HCT116 (cell line): Measurements from ENCODE around the gene KPNB1. TPM values are rescaled to one million over a fixed set of nuclear protein-coding genes. Genes with fewer than 3 reads are reported as not detected.
A peak's percentile ranks its signal among the peaks of the same experiment; 100 is the strongest.

Experiments
- ATAC-seq: fragments of 200-7000 bp; cut with Tn5 transposase; 2 replicates; pipeline ENCODE4 v1.9.1; 2020; ENCODE audit warnings: mild to moderate bottlenecking, moderate library complexity
- BruUV-seq: library from RNA; stranded (reverse); fragments of 400-500 nt; replicated peaks from 2 replicates; lab custom pipeline; 2021; lab: Mats Ljungman, UMichigan
- CTCF ChIA-PET: fragments of 300-600 bp; sonication (Branson Sonifier 250); formaldehyde crosslinking; loops from one replicate; lab custom pipeline; 2021; ENCODE audit warnings: antibody characterized with exemption; lab: Charles Lee
- POLR2A ChIA-PET: fragments of 300-600, 350-600 bp; sonication (Branson Sonifier 250); formaldehyde crosslinking; loops from one replicate; lab custom pipeline; 2021; ENCODE audit warnings: antibody characterized with exemption; lab: Charles Lee
- RAD21 ChIA-PET, 2 experiments: fragments of 300-600 bp; sonication (Branson Sonifier 250); formaldehyde crosslinking; loops; one replicate each; lab custom pipeline; 2023; ENCODE audit warnings: low total read pairs in 2 of 2; ENCODE audit not compliant: uncharacterized antibody in 2 of 2, unreplicated experiment in 2 of 2, low non-redundant PET in 1 of 2; lab: Charles Lee
- DNase-seq: peaks from one replicate; pipeline ENCODE4 v3.0.0-alpha.2; 2010; ENCODE audit warnings: low read depth, low spot score
- H2AFZ ChIP-seq: fragments of 200-600 bp; shearing (Covaris generic), sonication (generic); 2 replicates; pipeline ENCODE4 v1.6.1; 2017; ENCODE audit warnings: low read depth, mixed run types, mixed read lengths, antibody characterized with exemption, low read length; ENCODE audit not compliant: poor library complexity, severe bottlenecking
- H3K27ac ChIP-seq: 2 replicates; pipeline ENCODE4 v1.5.1; 2012; ENCODE audit warnings: low read depth, low read length
- H3K27me3 ChIP-seq: fragments of 200-600 bp; sonication (generic); 2 replicates; pipeline ENCODE4 v1.6.1; 2016; ENCODE audit warnings: mixed run types, low read length, mixed read lengths; ENCODE audit not compliant: insufficient read depth
- H3K36me3 ChIP-seq, 2 experiments: fragments of 200-500 bp in 1 of 2; fragments of 200-600 bp in 1 of 2; sonication (Bioruptor generic) in 1 of 2; sonication (generic) in 1 of 2; 2 replicates each; pipeline versions ENCODE4 v1.5.1 to v1.6.1; 2014 to 2016; ENCODE audit warnings: low read length in 2 of 2, inconsistent platforms in 1 of 2, mixed read lengths in 1 of 2, mixed run types in 1 of 2; ENCODE audit not compliant: insufficient read depth in 2 of 2, control insufficient read depth in 1 of 2
- H3K4me1 ChIP-seq, 2 experiments: fragments of 200-600 bp in 1 of 2; sonication (generic) in 1 of 2; 2 replicates each; pipeline versions ENCODE4 v1.5.1 to v1.6.1; 2012 to 2017; ENCODE audit warnings: low read length in 2 of 2, inconsistent platforms in 1 of 2, mild to moderate bottlenecking in 1 of 2, mixed read lengths in 1 of 2, mixed run types in 1 of 2, moderate library complexity in 1 of 2; ENCODE audit not compliant: insufficient read depth in 2 of 2, control insufficient read depth in 1 of 2
- H3K4me2 ChIP-seq: fragments of 200-600 bp; sonication (generic); 2 replicates; pipeline ENCODE4 v1.6.1; 2017; ENCODE audit warnings: mixed run types, low read length, mixed read lengths
- H3K4me3 ChIP-seq, 2 experiments: fragments of 200-600 bp in 1 of 2; sonication (generic) in 1 of 2; replicated peaks in 1 of 2; 2 replicates each; pipeline ENCODE4 v1.5.1; 2011 to 2016; ENCODE audit warnings: low read length in 2 of 2, control low read depth in 1 of 2, low read depth in 1 of 2, mild to moderate bottlenecking in 1 of 2, mixed read lengths in 1 of 2, mixed run types in 1 of 2
- H3K79me2 ChIP-seq: fragments of 200-600 bp; sonication (generic); 2 replicates; pipeline ENCODE4 v1.6.1; 2017; ENCODE audit warnings: mild to moderate bottlenecking, mixed run types, low read length, moderate library complexity, mixed read lengths; ENCODE audit not compliant: insufficient read depth
- H3K9ac ChIP-seq: fragments of 200-600 bp; sonication (generic); 2 replicates; pipeline ENCODE4 v1.6.1; 2016; ENCODE audit warnings: low read length, mixed read lengths
- H3K9me2 ChIP-seq: fragments of 200-600 bp; sonication (generic), shearing (Covaris generic); 2 replicates; pipeline ENCODE4 v1.6.1; 2017; ENCODE audit warnings: mixed run types, mild to moderate bottlenecking, moderate library complexity; ENCODE audit not compliant: insufficient read depth
- H3K9me3 ChIP-seq, 2 experiments: fragments of 200-500 bp in 1 of 2; fragments of 200-600 bp in 1 of 2; sonication (Bioruptor generic) in 1 of 2; sonication (generic) in 1 of 2; 2 replicates each; pipeline ENCODE4 v1.6.1; 2014 to 2017; ENCODE audit warnings: low read length in 2 of 2, mixed read lengths in 2 of 2, inconsistent platforms in 1 of 2, low read depth in 1 of 2, mild to moderate bottlenecking in 1 of 2, mixed run types in 1 of 2, moderate library complexity in 1 of 2; ENCODE audit not compliant: control insufficient read depth in 1 of 2, insufficient read depth in 1 of 2
- H4K20me1 ChIP-seq: fragments of 200-600 bp; sonication (generic), shearing (Covaris generic); 2 replicates; pipeline ENCODE4 v1.6.1; 2017; ENCODE audit warnings: mixed run types, mild to moderate bottlenecking, moderate library complexity; ENCODE audit not compliant: insufficient read depth
- CBX3 ChIP-seq: IDR thresholded peaks from 2 replicates; pipeline ENCODE4 v1.6.1; 2012; ENCODE audit warnings: low read depth
- ELF1 ChIP-seq: IDR thresholded peaks from 2 replicates; pipeline ENCODE4 v1.6.1; 2012; ENCODE audit warnings: low read depth, borderline replicate concordance
- EZH2 ChIP-seq: fragments of 200-600 bp; sonication (generic); IDR thresholded peaks from 2 replicates; pipeline ENCODE4 v1.6.1; 2017; ENCODE audit warnings: antibody characterized with exemption, mixed run types
- EZH2phosphoT487 ChIP-seq: fragments of 200-600 bp; IDR thresholded peaks from 2 replicates; pipeline ENCODE4 v1.6.1; 2018; ENCODE audit warnings: antibody characterized with exemption, borderline replicate concordance
- FOSL1 ChIP-seq: IDR thresholded peaks from 2 replicates; pipeline ENCODE4 v1.6.1; 2012; ENCODE audit warnings: low read depth
- JUND ChIP-seq: IDR thresholded peaks from 2 replicates; pipeline ENCODE4 v1.6.1; 2012
- POLR2AphosphoS5 ChIP-seq: IDR thresholded peaks from 2 replicates; pipeline ENCODE4 v1.6.1; 2011; ENCODE audit warnings: mild to moderate bottlenecking, low read depth, low read length, moderate library complexity
- SIN3A ChIP-seq: IDR thresholded peaks from 2 replicates; pipeline ENCODE4 v1.6.1; 2012; ENCODE audit warnings: low read depth
- SP1 ChIP-seq: IDR thresholded peaks from 2 replicates; pipeline ENCODE4 v1.6.1; 2012; ENCODE audit warnings: low read depth
- SRF ChIP-seq: IDR thresholded peaks from 2 replicates; pipeline ENCODE4 v1.6.1; 2012; ENCODE audit warnings: low read depth
- intact Hi-C: fragments of 100-400 bp; cut with micrococcal nuclease; formaldehyde crosslinking; loops from 2 replicates; pipeline ENCODE4 v1.10.0; 2022
- total RNA-seq: library from RNA; stranded (reverse); gene quantifications from one replicate; pipeline ENCODE4 v1.2.1, GENCODE V29; 2021; ENCODE audit not compliant: unreplicated experiment
- TF ChIP-seq, protein P1 (sequence below): IDR thresholded peaks from 2 replicates; pipeline ENCODE4 v1.6.1; 2012

Gene KPNB1
- total RNA-seq, 1 experiment from 2014 or later, result 526 TPM

DNA sequence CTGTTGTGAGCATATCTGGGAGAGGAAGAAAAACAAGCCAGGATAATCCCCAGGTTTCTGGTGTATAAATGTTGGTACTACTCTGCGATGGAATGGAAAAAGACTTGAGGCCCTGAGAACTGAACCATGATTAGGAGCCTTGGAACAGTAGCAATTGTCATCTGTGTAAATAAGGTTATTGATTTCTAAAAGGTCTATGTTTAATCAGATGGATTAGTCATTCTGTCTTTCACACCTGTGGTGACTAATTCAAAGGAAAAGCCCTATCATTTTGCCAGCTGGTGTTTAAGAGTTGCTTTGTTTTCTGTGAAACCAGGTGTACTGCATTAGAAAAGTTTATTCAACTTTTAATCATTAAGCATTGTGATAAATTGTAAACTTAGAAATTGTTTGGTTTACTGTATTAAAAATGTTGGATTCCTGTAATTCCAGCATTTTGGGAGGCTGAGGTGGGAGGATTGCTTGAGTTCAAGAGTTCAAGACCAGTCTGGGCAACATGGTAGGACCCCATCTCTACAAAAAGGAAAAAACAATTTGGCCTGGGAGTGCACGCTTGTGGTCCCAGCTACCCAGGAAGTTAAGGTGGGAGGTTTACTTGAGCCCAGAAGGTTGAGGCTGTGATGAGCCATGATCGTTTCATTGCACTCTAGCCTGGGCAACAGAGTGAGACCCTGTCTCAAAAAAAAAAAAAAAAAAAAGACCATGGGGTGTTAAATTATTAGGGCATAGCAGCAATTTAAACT is 29.0 kb upstream of the KPNB1 start:
- peak overlapping the region; percentile 63 for H3K4me2 ChIP-seq
- H3K9ac ChIP-seq, result peak overlapping the region; percentile 48
- no peaks in the 10 kb centered on the region for H4K20me1 ChIP-seq
- POLR2A ChIA-PET, result interaction anchor here (1.7 kb wide), 1 partner anchor 29 kb away, joined by 18 read pairs; the partner anchor contains the start of gene KPNB1
- CTCF ChIA-PET, result no interaction called here
- no peaks in the 10 kb centered on the region for H3K79me2 ChIP-seq
- H3K36me3 ChIP-seq, result peaks cover 31 to 34% of the 10 kb centered on the region in 2 experiments
- H3K4me3 ChIP-seq, result no peak overlapping the region; a peak in 1 of 4 replicates
- no peaks in the 10 kb centered on the region for H3K9me3 ChIP-seq
- RAD21 ChIA-PET, result interaction anchor here in 1 of 2 experiments (1.3 kb wide), 1 partner anchor 29 kb away, joined by 4 read pairs; the partner anchor contains the start of gene KPNB1
- no TSS peak for BruUV-seq
- DNase-seq (peak; percentile 68), ATAC-seq (peak; percentile 8; the same call in 1 of the 2 replicates)
- no peaks in the 10 kb centered on the region for H3K9me2 ChIP-seq
- no peaks in the 10 kb centered on the region for H3K27me3 ChIP-seq
- TF ChIP-seq EZH2phosphoT487, result no peak
- peak; percentile 96 for TF ChIP-seq JUND
- TF ChIP-seq, protein P1, sequence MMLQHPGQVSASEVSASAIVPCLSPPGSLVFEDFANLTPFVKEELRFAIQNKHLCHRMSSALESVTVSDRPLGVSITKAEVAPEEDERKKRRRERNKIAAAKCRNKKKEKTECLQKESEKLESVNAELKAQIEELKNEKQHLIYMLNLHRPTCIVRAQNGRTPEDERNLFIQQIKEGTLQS, result no peak
- TF ChIP-seq CBX3, result peak; percentile 58; the same call in 1 of the 2 replicates
- TF ChIP-seq SRF, result peak; percentile 45; the same call in 1 of the 2 replicates
- peak; percentile 96 for TF ChIP-seq FOSL1
- TF ChIP-seq SIN3A, result peak; percentile 62; the same call in 1 of the 2 replicates
- peak; percentile 85 for TF ChIP-seq SP1
- no peak for TF ChIP-seq EZH2
- TF ChIP-seq POLR2AphosphoS5, result peak; percentile 48; the same call in 1 of the 2 replicates
- no peak for TF ChIP-seq ELF1
- H2AFZ ChIP-seq, result no peak overlapping the region
- peaks cover 32 to 50% of the 10 kb centered on the region in 2 experiments for H3K4me1 ChIP-seq
- H3K27ac ChIP-seq, result peak overlapping the region; percentile 62
- intact Hi-C loops, result loop anchor here (1.0 kb wide), 1 partner anchor 182 kb away; no protein-coding TSS in a partner anchor
